ENCODE data around the gene CBX2.

CBX2 gene

DNA sequence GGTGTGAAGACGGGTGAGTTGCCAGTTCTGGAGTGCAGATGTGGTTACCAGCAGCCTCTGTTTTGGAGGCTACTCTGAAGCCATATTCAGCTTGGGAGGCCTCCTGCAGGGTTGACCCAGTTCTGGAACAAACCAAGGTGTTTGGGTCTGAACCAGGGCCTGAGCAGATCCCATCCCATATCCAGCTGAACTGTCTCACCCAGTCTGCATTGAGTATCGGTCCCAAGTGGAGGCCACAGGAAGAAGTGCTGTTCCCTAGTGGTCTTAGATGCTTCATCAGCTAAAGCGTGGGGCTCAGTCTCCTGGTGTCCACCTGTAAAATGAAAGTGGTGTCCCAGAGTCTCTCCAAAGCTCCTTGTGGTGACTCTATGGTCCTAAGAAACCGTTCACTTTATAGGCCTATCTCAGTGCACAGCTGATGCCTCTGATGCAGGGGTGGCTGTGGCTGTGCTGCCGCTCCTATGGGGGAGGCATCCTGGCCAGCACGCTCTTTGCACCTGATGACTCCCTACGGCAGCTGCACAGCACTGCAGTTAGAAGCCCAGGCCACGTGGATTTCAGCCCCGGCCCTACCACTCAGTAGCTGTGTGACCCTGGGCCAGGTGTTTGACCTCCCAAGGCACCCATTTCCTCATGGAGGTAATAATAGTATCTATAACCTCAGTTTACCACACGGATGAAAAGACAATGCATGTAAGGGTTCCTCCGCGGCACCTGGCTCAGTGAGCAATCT lies 40.2 kb downstream of the CBX2 start:
- no peak for TF ChIP-seq EZH2 (IDR thresholded peaks at IDR 0.05; ENCODE audit: borderline replicate concordance, low read depth, low read length, severe bottlenecking)
- TF ChIP-seq, protein P1, sequence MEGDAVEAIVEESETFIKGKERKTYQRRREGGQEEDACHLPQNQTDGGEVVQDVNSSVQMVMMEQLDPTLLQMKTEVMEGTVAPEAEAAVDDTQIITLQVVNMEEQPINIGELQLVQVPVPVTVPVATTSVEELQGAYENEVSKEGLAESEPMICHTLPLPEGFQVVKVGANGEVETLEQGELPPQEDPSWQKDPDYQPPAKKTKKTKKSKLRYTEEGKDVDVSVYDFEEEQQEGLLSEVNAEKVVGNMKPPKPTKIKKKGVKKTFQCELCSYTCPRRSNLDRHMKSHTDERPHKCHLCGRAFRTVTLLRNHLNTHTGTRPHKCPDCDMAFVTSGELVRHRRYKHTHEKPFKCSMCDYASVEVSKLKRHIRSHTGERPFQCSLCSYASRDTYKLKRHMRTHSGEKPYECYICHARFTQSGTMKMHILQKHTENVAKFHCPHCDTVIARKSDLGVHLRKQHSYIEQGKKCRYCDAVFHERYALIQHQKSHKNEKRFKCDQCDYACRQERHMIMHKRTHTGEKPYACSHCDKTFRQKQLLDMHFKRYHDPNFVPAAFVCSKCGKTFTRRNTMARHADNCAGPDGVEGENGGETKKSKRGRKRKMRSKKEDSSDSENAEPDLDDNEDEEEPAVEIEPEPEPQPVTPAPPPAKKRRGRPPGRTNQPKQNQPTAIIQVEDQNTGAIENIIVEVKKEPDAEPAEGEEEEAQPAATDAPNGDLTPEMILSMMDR (IDR thresholded peaks at IDR 0.05; ENCODE audit: borderline replicate concordance, extremely low read depth, low read length, poor library complexity, severe bottlenecking): no peak
- Histone ChIP-seq H3K27me3 (ENCODE audit: insufficient read depth, low read length, poor library complexity) (no peaks in the 10 kb centered on the region), H2AFZ (ENCODE audit: low read depth, low read length) (no peak overlapping the region), H3K36me3 (ENCODE audit: insufficient read depth, low read length) (no peaks in the 10 kb centered on the region), H3K9ac (ENCODE audit: low read depth, low read length) (no peak overlapping the region), H3K79me2 (ENCODE audit: insufficient read depth, low read length) (no peaks in the 10 kb centered on the region), H3K4me2 (ENCODE audit: insufficient read depth, low read length) (no peak overlapping the region), H3K9me3 (ENCODE audit: insufficient read depth, low read length, severe bottlenecking) (no peaks in the 10 kb centered on the region), H3K4me1 (ENCODE audit: insufficient read depth, low read length) (peaks cover 12% of the 10 kb centered on the region), H3K27ac (ENCODE audit: low read length) (no peak overlapping the region), H3K4me3 (ENCODE audit: low read depth in 1 of 2, low read length in 2 of 2) (no peak overlapping the region), H4K20me1 (ENCODE audit: insufficient read depth, low read length) (no peaks in the 10 kb centered on the region)
- no peak for DNase-seq
- no peak for ATAC-seq (ENCODE audit: insufficient read depth, low read depth)

DNA sequence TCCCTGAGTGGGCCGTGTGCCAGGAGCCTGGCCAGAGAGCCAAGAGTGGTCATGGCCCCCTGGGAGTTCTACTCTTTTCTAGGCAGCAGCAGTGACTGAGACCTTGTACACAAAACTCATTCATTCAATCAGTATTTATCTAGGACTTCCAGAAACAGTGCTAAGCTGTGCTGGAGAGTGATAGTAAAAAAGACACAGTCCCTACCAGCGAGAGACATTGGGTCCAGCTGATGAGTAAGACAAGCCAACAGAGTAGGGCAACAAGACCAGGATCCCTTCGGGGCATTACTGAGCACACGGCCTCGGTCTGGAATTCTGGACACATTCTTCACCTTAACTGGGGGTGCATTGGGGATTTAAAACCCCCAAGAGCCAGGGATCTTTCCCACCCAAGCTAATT lies 41.1 kb downstream of the CBX2 start:
- Histone ChIP-seq H4K20me1 (ENCODE audit: insufficient read depth, low read length) (no peaks in the 10 kb centered on the region), H3K4me2 (ENCODE audit: insufficient read depth, low read length) (no peak overlapping the region), H3K9me3 (ENCODE audit: insufficient read depth, low read length, severe bottlenecking) (no peaks in the 10 kb centered on the region), H3K36me3 (ENCODE audit: insufficient read depth, low read length) (no peaks in the 10 kb centered on the region), H3K9ac (ENCODE audit: low read depth, low read length) (no peak overlapping the region), H3K4me3 (ENCODE audit: low read depth in 1 of 2, low read length in 2 of 2) (no peak overlapping the region), H3K79me2 (ENCODE audit: insufficient read depth, low read length) (no peaks in the 10 kb centered on the region), H2AFZ (ENCODE audit: low read depth, low read length) (no peak overlapping the region), H3K27me3 (ENCODE audit: insufficient read depth, low read length, poor library complexity) (no peaks in the 10 kb centered on the region), H3K4me1 (ENCODE audit: insufficient read depth, low read length) (peaks cover 6% of the 10 kb centered on the region), H3K27ac (ENCODE audit: low read length) (no peak overlapping the region)
- TF ChIP-seq EZH2 (IDR thresholded peaks at IDR 0.05; ENCODE audit: borderline replicate concordance, low read depth, low read length, severe bottlenecking): no peak
- TF ChIP-seq, protein P1 (IDR thresholded peaks at IDR 0.05; ENCODE audit: borderline replicate concordance, extremely low read depth, low read length, poor library complexity, severe bottlenecking): no peak
- no peak for DNase-seq
- no peak for ATAC-seq (ENCODE audit: insufficient read depth, low read depth)

DNA sequence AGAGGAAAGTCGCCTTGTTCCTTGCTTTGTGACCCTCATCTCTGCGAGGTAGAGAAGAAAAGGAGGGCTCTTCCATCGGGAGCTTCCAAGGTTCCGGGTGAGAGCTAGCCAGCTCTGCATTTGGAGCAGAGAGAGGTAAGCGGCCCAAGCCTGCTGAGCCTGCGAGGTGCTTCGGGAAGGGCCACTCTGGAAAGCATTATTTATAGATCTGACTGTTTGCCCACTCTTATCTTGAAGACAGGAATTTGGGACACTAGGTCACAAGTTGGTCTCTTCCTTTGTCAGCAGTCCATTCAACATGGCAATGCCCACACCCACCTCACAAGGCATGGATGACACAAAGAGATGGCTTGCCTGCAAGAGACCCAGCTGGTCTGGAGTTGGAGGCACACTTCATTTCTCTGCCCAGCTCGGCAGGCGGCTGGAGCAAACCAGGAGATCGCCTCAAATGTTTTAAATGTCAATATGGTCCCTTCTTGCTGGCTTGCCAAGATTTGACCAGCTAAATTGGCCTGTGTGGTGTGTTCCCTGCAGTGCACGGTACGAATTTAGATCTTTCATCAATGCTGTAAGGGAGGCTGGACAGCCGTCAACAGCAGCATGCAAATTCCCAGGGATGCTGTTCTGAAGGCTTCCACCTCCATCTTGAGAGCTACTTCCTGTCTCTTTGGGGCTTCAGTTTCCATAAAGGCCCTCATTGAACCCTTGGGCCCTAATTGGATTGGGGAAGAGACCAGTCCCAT lies 41.8 kb downstream of the CBX2 start:
- H3K9me3 ChIP-seq (ENCODE audit: insufficient read depth, low read length, severe bottlenecking): no peaks in the 10 kb centered on the region
- no peaks in the 10 kb centered on the region for H3K27me3 ChIP-seq (ENCODE audit: insufficient read depth, low read length, poor library complexity)
- no peak overlapping the region for H3K4me2 ChIP-seq (ENCODE audit: insufficient read depth, low read length)
- H3K9ac ChIP-seq (ENCODE audit: low read depth, low read length): no peak overlapping the region
- ATAC-seq (ENCODE audit: insufficient read depth, low read depth): no peak
- no peak for TF ChIP-seq EZH2 (IDR thresholded peaks at IDR 0.05; ENCODE audit: borderline replicate concordance, low read depth, low read length, severe bottlenecking)
- TF ChIP-seq, protein P1 (IDR thresholded peaks at IDR 0.05; ENCODE audit: borderline replicate concordance, extremely low read depth, low read length, poor library complexity, severe bottlenecking): no peak
- no peak for DNase-seq
- H2AFZ ChIP-seq (ENCODE audit: low read depth, low read length): no peak overlapping the region
- no peaks in the 10 kb centered on the region for H3K79me2 ChIP-seq (ENCODE audit: insufficient read depth, low read length)
- H4K20me1 ChIP-seq (ENCODE audit: insufficient read depth, low read length): no peaks in the 10 kb centered on the region
- no peaks in the 10 kb centered on the region for H3K36me3 ChIP-seq (ENCODE audit: insufficient read depth, low read length)
- no peak overlapping the region for H3K4me3 ChIP-seq (ENCODE audit: low read depth in 1 of 2, low read length in 2 of 2)
- no peaks in the 10 kb centered on the region for H3K4me1 ChIP-seq (ENCODE audit: insufficient read depth, low read length)
- H3K27ac ChIP-seq (ENCODE audit: low read length): no peak overlapping the region

Data from DND-41 (cell line).